Brain microvascular endothelial cell (primary cell): ENCODE data around the gene KCNT1.

Source experiments
- DNase-seq: peaks from one replicate; pipeline ENCODE4 v3.0.0-alpha.2; 2020
- H3K27ac ChIP-seq: fragments of 250-450 bp; sonication (Bioruptor Pico); 2 replicates; pipeline ENCODE4 v1.5.1; 2020; ENCODE audit warnings: mild to moderate bottlenecking, moderate library complexity
- H3K27me3 ChIP-seq: fragments of 250-450 bp; sonication (Bioruptor Pico); replicated peaks from 2 replicates; pipeline ENCODE4 v1.5.1; 2020; ENCODE audit warnings: mild to moderate bottlenecking
- H3K36me3 ChIP-seq: fragments of 250-450 bp; sonication (Bioruptor Pico); replicated peaks from 2 replicates; pipeline ENCODE4 v1.5.1; 2020; ENCODE audit warnings: mild to moderate bottlenecking
- H3K4me3 ChIP-seq: 2 replicates; pipeline ENCODE4 v1.5.1; 2011; ENCODE audit warnings: low read depth, mild to moderate bottlenecking, control low read depth, low read length, moderate library complexity
- CTCF ChIP-seq: IDR thresholded peaks from 2 replicates; pipeline ENCODE4 v1.5.1; 2011; ENCODE audit warnings: low read depth, mild to moderate bottlenecking, moderate library complexity, low read length, control low read depth, inconsistent platforms; ENCODE audit errors: missing control alignments
- in situ Hi-C: cut with HindIII; loops from 2 replicates; pipeline ENCODE4 v1.10.0; 2017; ENCODE audit warnings: low sequenced_read_pairs, low pct_ligation_motif_present

The KCNT1 gene

DNA sequence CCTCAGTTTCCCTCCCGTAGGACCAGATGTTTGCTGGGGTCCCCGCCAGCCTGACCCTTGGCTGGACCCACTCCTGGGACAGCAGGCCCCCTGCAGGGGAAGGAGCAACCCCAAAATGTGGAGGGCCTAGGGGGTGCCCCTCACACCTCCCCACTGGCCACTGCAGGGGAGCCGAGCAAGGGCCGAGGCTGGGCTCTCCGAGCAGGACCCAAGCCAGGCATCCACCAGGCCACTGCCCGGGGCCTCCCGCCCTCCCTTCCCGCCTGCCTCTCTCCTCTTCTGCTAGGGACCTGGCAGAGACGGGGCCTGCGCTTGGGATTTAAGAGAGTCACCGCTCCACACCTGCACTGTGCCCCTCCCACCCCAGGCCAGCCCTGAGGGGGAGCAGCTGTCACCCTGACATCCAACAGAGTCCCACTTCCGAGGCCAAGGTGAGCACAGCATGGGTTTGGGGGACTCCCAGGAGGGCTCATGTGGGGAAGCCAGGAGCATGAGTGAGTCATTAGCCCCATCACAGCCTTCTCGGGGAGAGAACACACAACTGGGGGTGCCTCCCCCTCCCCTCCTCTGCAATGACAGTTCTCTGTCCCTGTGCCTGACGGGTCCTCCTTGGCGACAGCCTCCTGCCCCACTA lies 18.5 kb upstream of the KCNT1 start:
- H3K27me3 ChIP-seq, result no peaks in the 10 kb centered on the region
- in situ Hi-C loops, result no loop called here
- no peak for DNase-seq
- TF ChIP-seq CTCF, result no peak
- H3K27ac ChIP-seq, result no peak overlapping the region
- H3K36me3 ChIP-seq, result no peaks in the 10 kb centered on the region
- no peak overlapping the region for H3K4me3 ChIP-seq

GRCh38 chr9:135684691-135685090 lies 17.3 kb upstream of the KCNT1 start:
- TF ChIP-seq CTCF, result no peak

DNA sequence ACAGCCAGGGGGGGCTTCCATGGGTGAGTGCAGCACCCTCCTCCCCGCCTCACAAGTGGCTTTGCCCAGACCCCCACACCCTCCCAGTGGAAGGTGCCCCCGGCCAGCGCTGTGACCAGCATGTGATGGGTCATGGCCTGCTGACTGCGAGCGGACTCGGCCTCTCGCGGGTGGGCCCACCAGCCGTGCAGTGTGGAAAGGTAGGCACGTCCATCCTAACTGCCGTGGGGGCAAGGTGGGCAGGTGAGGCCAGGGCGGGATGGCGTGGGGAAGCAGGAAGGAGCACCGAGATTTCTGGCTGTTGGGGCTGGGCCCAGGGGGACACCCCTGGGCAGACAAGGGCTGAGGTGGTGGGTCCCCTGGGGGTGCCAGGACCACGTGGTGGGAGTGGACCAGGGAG lies 14.8 kb upstream of the KCNT1 start:
- H3K27ac ChIP-seq, result no peak overlapping the region
- H3K36me3 ChIP-seq, result no peaks in the 10 kb centered on the region
- TF ChIP-seq CTCF, result no peak
- H3K4me3 ChIP-seq, result no peak overlapping the region
- no peak for DNase-seq
- no peaks in the 10 kb centered on the region for H3K27me3 ChIP-seq
- in situ Hi-C loops, result no loop called here

More at GRCh38 chr9:135684691-135685090, 17.3 kb upstream of the KCNT1 start:
- Histone ChIP-seq H3K27me3 (no peaks in the 10 kb centered on the region), H3K4me3 (no peak overlapping the region), H3K36me3 (no peaks in the 10 kb centered on the region), H3K27ac (no peak overlapping the region)
- DNase-seq, result no peak
- in situ Hi-C loops, result no loop called here

- no peak overlapping the region for H3K27ac ChIP-seq
- H3K36me3 ChIP-seq, result no peaks in the 10 kb centered on the region
- no peak for TF ChIP-seq CTCF
- no peak overlapping the region for H3K4me3 ChIP-seq
- H3K27me3 ChIP-seq, result no peaks in the 10 kb centered on the region
- in situ Hi-C loops, result no loop called here
- DNase-seq, result no peak
Observed at GRCh38 chr9:135689011-135689410, 13.0 kb upstream of the KCNT1 start.

DNA sequence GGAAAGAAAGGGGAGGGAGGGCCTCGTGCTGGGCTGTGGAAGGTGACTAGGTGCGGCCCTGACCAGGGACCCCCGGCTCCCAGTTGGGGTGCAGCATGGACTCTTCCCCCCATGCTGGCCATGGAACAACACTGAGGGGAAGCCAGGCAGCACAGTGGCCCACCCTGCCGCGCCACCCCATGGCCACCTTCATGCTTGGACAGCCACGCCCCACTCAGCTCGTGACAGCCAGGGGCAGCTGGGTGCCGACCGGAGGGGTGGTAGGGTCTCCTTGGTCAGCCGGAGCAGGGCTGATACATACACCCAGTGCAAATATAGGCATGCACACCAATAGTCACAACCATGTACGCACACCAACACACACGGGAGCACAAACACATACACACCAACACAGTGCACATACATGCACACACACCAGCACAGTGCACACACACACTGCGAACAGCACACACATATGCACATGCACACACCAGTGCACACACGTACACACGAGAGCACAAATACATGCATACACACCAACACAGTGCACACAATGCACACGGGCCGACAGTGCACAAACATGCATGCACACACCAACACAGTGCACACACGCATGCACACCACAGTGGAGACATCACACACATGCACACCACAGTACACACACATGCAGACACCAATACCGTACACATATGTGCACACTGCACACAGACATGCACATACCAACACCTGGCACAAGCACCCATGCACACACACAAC lies 11.0 kb upstream of the KCNT1 start:
- in situ Hi-C loops, result no loop called here
- H3K27me3 ChIP-seq, result no peaks in the 10 kb centered on the region
- TF ChIP-seq CTCF, result no peak
- H3K4me3 ChIP-seq, result no peak overlapping the region
- no peaks in the 10 kb centered on the region for H3K36me3 ChIP-seq
- DNase-seq, result no peak
- no peak overlapping the region for H3K27ac ChIP-seq
